SKM-1 (cell line): ENCODE results near the gene KNOP1.

Experiments used
- DNase-seq: peaks from one replicate; lab custom pipeline; 2025; ENCODE audit not compliant: unreplicated experiment; lab: John Stamatoyannopoulos, UW

Gene KNOP1

GRCh38 chr16:19708296-19709205, 9.5 kb downstream of the KNOP1 start:
- DNase-seq = no peak

GRCh38 chr16:19707569-19708295, 10.3 kb downstream of the KNOP1 start:
- DNase-seq = no peak

- no peak for DNase-seq
These were observed 11.2 kb downstream of the KNOP1 start for GRCh38 chr16:19706846-19707245.

GRCh38 chr16:19705843-19706242, 12.2 kb downstream of the KNOP1 start:
- DNase-seq = no peak

GRCh38 chr16:19705146-19705501, 12.9 kb downstream of the KNOP1 start:
- DNase-seq = no peak

- DNase-seq = no peak
These were observed 13.5 kb downstream of the KNOP1 start for GRCh38 chr16:19704321-19705145.

- no peak for DNase-seq
These were observed 14.7 kb downstream of the KNOP1 start for GRCh38 chr16:19703172-19703889.

- no peak for DNase-seq
These were observed 16.9 kb downstream of the KNOP1 start for GRCh38 chr16:19701091-19701490.

- no peak for DNase-seq
These were observed 17.7 kb downstream of the KNOP1 start for GRCh38 chr16:19700319-19700781.

GRCh38 chr16:19699472-19699871, 18.6 kb downstream of the KNOP1 start:
- DNase-seq = no peak

- DNase-seq = no peak
These were observed 19.3 kb downstream of the KNOP1 start for GRCh38 chr16:19698480-19699465.

- no peak for DNase-seq
These were observed 20.2 kb downstream of the KNOP1 start for GRCh38 chr16:19697756-19698318.

- DNase-seq = no peak
These were observed 21.1 kb downstream of the KNOP1 start for GRCh38 chr16:19696961-19697360.

- no peak for DNase-seq
These were observed 21.7 kb downstream of the KNOP1 start for GRCh38 chr16:19696328-19696727.

- DNase-seq = no peak
These were observed 23.0 kb downstream of the KNOP1 start for GRCh38 chr16:19694989-19695388.

- no peak for DNase-seq
These were observed 26.8 kb downstream of the KNOP1 start for GRCh38 chr16:19691161-19691711.

- DNase-seq = no peak
These were observed 27.8 kb downstream of the KNOP1 start for GRCh38 chr16:19690196-19690595.

GRCh38 chr16:19689342-19689741, 28.7 kb downstream of the KNOP1 start:
- DNase-seq = no peak
